Neural cell (in vitro differentiated cells): Measurements from ENCODE around the gene SCAMP5. TPM values are rescaled to one million over a fixed set of nuclear protein-coding genes. Genes with fewer than 3 reads are reported as not detected.

ENCODE experiments used
- H2AFZ ChIP-seq: fragments of 200-600, 300-800 bp; sonication (generic), shearing (Covaris generic); 2 replicates; pipeline ENCODE4 v1.6.0; 2014; ENCODE audit warnings: low read depth, mild to moderate bottlenecking, antibody characterized with exemption, low read length, moderate library complexity
- H3F3A ChIP-seq: fragments of 200-600 bp; shearing (Covaris generic); 2 replicates; pipeline ENCODE4 v1.6.1; 2016; ENCODE audit warnings: mild to moderate bottlenecking, moderate library complexity, mixed read lengths, antibody characterized with exemption, low read length; ENCODE audit not compliant: insufficient read depth, poor library complexity, severe bottlenecking
- H3K27ac ChIP-seq: fragments of 200-600, 300-800 bp; sonication (generic), shearing (Covaris generic); 2 replicates; pipeline ENCODE4 v1.5.1; 2014; ENCODE audit warnings: mild to moderate bottlenecking, low read length, moderate library complexity
- H3K27me3 ChIP-seq: fragments of 300-800, 200-600 bp; sonication (generic), shearing (Covaris generic); 2 replicates; pipeline ENCODE4 v1.6.0; 2014; ENCODE audit warnings: mild to moderate bottlenecking, low read depth, low read length, moderate library complexity; ENCODE audit not compliant: insufficient read depth
- H3K36me3 ChIP-seq: fragments of 300-800, 200-600 bp; sonication (generic), shearing (Covaris generic); 2 replicates; pipeline ENCODE4 v1.5.1; 2014; ENCODE audit warnings: mild to moderate bottlenecking, antibody characterized with exemption, low read length, moderate library complexity; ENCODE audit not compliant: insufficient read depth
- H3K4me2 ChIP-seq: fragments of 300-800, 200-600 bp; sonication (generic), shearing (Covaris generic); 2 replicates; pipeline ENCODE4 v1.6.0; 2014; ENCODE audit warnings: mild to moderate bottlenecking, low read length
- H3K4me3 ChIP-seq: fragments of 300-800, 200-600 bp; sonication (generic), shearing (Covaris generic); 2 replicates; pipeline ENCODE4 v1.5.1; 2014; ENCODE audit warnings: mild to moderate bottlenecking, low read length, moderate library complexity
- H3K79me2 ChIP-seq: fragments of 200-600 bp; shearing (Covaris generic); replicated peaks from 2 replicates; pipeline ENCODE4 v1.6.0; 2014; ENCODE audit warnings: mild to moderate bottlenecking, low read length, moderate library complexity; ENCODE audit not compliant: insufficient read depth
- H3K9ac ChIP-seq: fragments of 300-800, 200-600 bp; sonication (generic), shearing (Covaris generic); 2 replicates; pipeline ENCODE4 v1.6.1; 2016; ENCODE audit warnings: mild to moderate bottlenecking, low read length, mixed read lengths
- H3K9me2 ChIP-seq: fragments of 200-600 bp; shearing (Covaris generic); 2 replicates; pipeline ENCODE4 v1.6.1; 2016; ENCODE audit warnings: mild to moderate bottlenecking, low read length, mixed read lengths; ENCODE audit not compliant: insufficient read depth
- H3K9me3 ChIP-seq: fragments of 200-600, 300-800 bp; sonication (generic), shearing (Covaris generic); 2 replicates; pipeline ENCODE4 v1.6.1; 2016; ENCODE audit warnings: mild to moderate bottlenecking, mixed run types, low read length, moderate library complexity, mixed read lengths
- H4K20me1 ChIP-seq: fragments of 200-600 bp; shearing (Covaris generic); 2 replicates; pipeline ENCODE4 v1.6.1; 2016; ENCODE audit warnings: mild to moderate bottlenecking, mixed run types; ENCODE audit not compliant: insufficient read depth
- CTCF ChIP-seq: fragments of 450-650 bp; IDR thresholded peaks from 2 replicates; pipeline ENCODE4 v1.5.1; 2014; ENCODE audit warnings: antibody characterized with exemption, mild to moderate bottlenecking, moderate library complexity; ENCODE audit not compliant: poor library complexity, severe bottlenecking
- EP300 ChIP-seq: fragments of 450-650 bp; conservative IDR thresholded peaks from 2 replicates; pipeline ENCODE4 v1.6.1; 2014; ENCODE audit warnings: antibody characterized with exemption, mild to moderate bottlenecking, moderate library complexity; ENCODE audit not compliant: poor library complexity, severe bottlenecking
- EZH2 ChIP-seq: fragments of 200-600, 300-800 bp; shearing (Covaris generic), sonication (generic); IDR thresholded peaks from 2 replicates; pipeline ENCODE4 v1.6.1; 2014; ENCODE audit warnings: antibody characterized with exemption, low read length, borderline replicate concordance, mild to moderate bottlenecking; ENCODE audit not compliant: insufficient read depth, poor library complexity, severe bottlenecking
- MXI1 ChIP-seq: fragments of 450-650 bp; conservative IDR thresholded peaks from 2 replicates; pipeline ENCODE4 v1.6.1; 2014; ENCODE audit warnings: antibody characterized with exemption, mild to moderate bottlenecking; ENCODE audit not compliant: poor library complexity, severe bottlenecking
- POLR2AphosphoS5 ChIP-seq: IDR thresholded peaks from 2 replicates; pipeline ENCODE4 v1.6.1; 2012
- RAD21 ChIP-seq: fragments of 450-650 bp; conservative IDR thresholded peaks from 2 replicates; pipeline ENCODE4 v1.6.1; 2014; ENCODE audit warnings: antibody characterized with exemption, mild to moderate bottlenecking, moderate library complexity
- REST ChIP-seq: IDR thresholded peaks from 2 replicates; pipeline ENCODE4 v1.6.1; 2012; ENCODE audit warnings: borderline replicate concordance
- SMC3 ChIP-seq: fragments of 450-650 bp; conservative IDR thresholded peaks from 2 replicates; pipeline ENCODE4 v1.6.1; 2014; ENCODE audit warnings: antibody characterized with exemption, mild to moderate bottlenecking, moderate library complexity; ENCODE audit not compliant: poor library complexity
- TAF1 ChIP-seq: IDR thresholded peaks from 2 replicates; pipeline ENCODE4 v1.6.1; 2012; ENCODE audit warnings: low read depth
- polyA plus RNA-seq: library from polyadenylated mRNA; depleted of rRNA; stranded (reverse); fragments of >200 nt; gene quantifications from 2 replicates; pipeline ENCODE4 v1.2.3, GENCODE V29; 2014

The SCAMP5 gene
- polyA plus RNA-seq, 1 donor from 2014 or later, result 92.5 TPM

GRCh38 chr15:74964794-74965193 is 30.6 kb upstream of the SCAMP5 start:
- Histone ChIP-seq H2AFZ (peak overlapping the region; percentile 17), H3K36me3 (no peaks in the 10 kb centered on the region), H3F3A (no peaks in the 10 kb centered on the region), H3K4me2 (peak overlapping the region; percentile 22), H3K4me3 (no peak overlapping the region), H3K9me3 (no peaks in the 10 kb centered on the region), H3K9ac (peak overlapping the region; percentile 25), H3K9me2 (no peaks in the 10 kb centered on the region), H3K27me3 (no peaks in the 10 kb centered on the region), H4K20me1 (no peaks in the 10 kb centered on the region), H3K79me2 (no peaks in the 10 kb centered on the region), H3K27ac (peak overlapping the region; percentile 50)
- TF ChIP-seq MXI1 (no peak), TAF1 (no peak), EP300 (peak; percentile 16), EZH2 (no peak), SMC3 (no peak), RAD21 (no peak), REST (peak; percentile 93), CTCF (no peak), POLR2AphosphoS5 (no peak)

- no peaks in the 10 kb centered on the region for H3K9me2 ChIP-seq
- TF ChIP-seq POLR2AphosphoS5 (no peak), TAF1 (no peak)
- H3K27ac ChIP-seq, result no peak overlapping the region
- H3K9me3 ChIP-seq, result no peaks in the 10 kb centered on the region
- no peaks in the 10 kb centered on the region for H3K36me3 ChIP-seq
- H3F3A ChIP-seq, result no peaks in the 10 kb centered on the region
- no peak overlapping the region for H3K4me2 ChIP-seq
- H2AFZ ChIP-seq, result no peak overlapping the region
- no peaks in the 10 kb centered on the region for H4K20me1 ChIP-seq
- no peak overlapping the region for H3K4me3 ChIP-seq
- H3K79me2 ChIP-seq, result no peaks in the 10 kb centered on the region
- no peak overlapping the region for H3K9ac ChIP-seq
- no peaks in the 10 kb centered on the region for H3K27me3 ChIP-seq
These were observed 27.7 kb upstream of the SCAMP5 start for GRCh38 chr15:74967670-74968069.

GRCh38 chr15:74976159-74976558 is 19.2 kb upstream of the SCAMP5 start:
- no peaks in the 10 kb centered on the region for H3K79me2 ChIP-seq
- H3K4me2 ChIP-seq, result no peak overlapping the region
- H3K36me3 ChIP-seq, result no peaks in the 10 kb centered on the region
- no peak overlapping the region for H3K9ac ChIP-seq
- no peaks in the 10 kb centered on the region for H4K20me1 ChIP-seq
- H2AFZ ChIP-seq, result no peak overlapping the region
- no peaks in the 10 kb centered on the region for H3K27me3 ChIP-seq
- no peaks in the 10 kb centered on the region for H3K9me2 ChIP-seq
- no peak overlapping the region for H3K27ac ChIP-seq
- TF ChIP-seq SMC3 (no peak), EZH2 (no peak), REST (no peak), EP300 (no peak), TAF1 (no peak), CTCF (no peak), MXI1 (no peak), POLR2AphosphoS5 (no peak), RAD21 (no peak)
- no peaks in the 10 kb centered on the region for H3F3A ChIP-seq
- no peaks in the 10 kb centered on the region for H3K9me3 ChIP-seq
- H3K4me3 ChIP-seq, result no peak overlapping the region
